Measurements from ENCODE around the gene GSN. TPM values are rescaled to one million over a fixed set of nuclear protein-coding genes. Genes with fewer than 3 reads are reported as not detected.

The GSN gene
- total and polyA plus RNA-seq, 2 of the 13 experiments (the other 11 are each of a cell fraction or from before 2014, with no cell fraction given) = 294 to 307 TPM

DNA sequence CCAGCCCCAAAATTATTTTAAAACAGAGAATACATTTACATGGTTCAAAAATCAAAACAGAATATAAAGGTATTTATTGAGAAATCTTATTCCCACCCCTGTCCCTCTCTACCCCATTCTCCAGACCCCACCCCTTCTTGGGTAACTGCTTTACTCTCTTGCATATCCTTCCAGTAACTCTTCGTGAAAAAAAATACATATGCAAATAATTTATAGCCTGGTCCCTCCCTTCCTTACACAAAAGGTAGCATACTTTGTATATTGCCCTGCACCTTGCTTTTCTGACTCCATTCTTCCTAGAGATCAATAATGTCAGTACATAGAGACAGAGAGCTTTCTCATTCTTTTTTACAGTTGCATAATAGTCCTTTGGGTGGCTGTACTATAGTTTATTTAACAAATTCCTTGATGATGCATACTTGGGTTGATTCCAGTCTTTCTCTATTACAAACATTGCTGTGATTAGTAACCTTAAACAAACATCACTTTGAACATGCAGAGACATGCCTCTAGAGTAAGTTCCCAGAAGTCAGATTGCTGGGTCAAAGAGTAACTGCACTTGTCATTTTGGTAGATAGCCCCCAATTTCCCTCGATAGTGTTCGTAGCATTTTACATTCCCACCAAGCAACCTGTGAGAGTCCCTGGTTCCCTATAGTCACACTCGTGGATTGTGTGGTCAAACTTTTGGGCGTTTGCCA lies 54.2 kb downstream of the GSN start (continued):
- TF ChIP-seq MAFF (IDR thresholded peaks at IDR 0.05; ENCODE audit: low read depth, low read length) (0 out of 2 replicates have a peak, but pooled peaks have one; percentile 18), ZNF558 (CRISPR knock-in tag; IDR thresholded peaks at IDR 0.05; ENCODE audit: borderline replicate concordance) (no peak), ZNF580 (CRISPR knock-in tag; IDR thresholded peaks at IDR 0.05; ENCODE audit: borderline replicate concordance, low read depth) (0 out of 2 replicates have a peak, but pooled peaks have one; percentile 18), NKX3-1 (CRISPR knock-in tag; IDR thresholded peaks at IDR 0.05) (no peak), TOE1 (CRISPR knock-in tag; IDR thresholded peaks at IDR 0.05) (peak; percentile 81; the same call in 1 of the 2 replicates), MBD4 (IDR thresholded peaks at IDR 0.05; ENCODE audit: borderline replicate concordance, low read length) (0 out of 2 replicates have a peak, but pooled peaks have one; percentile 70), CSRNP1 (CRISPR knock-in tag; IDR thresholded peaks at IDR 0.05) (peak; percentile 27; the same call in 1 of the 2 replicates), ZNF772 (CRISPR knock-in tag; IDR thresholded peaks at IDR 0.05) (no peak; the same call in 1 of the 2 replicates), ZNF496 (CRISPR knock-in tag; IDR thresholded peaks at IDR 0.05; ENCODE audit: insufficient replicate concordance) (no peak), SMAD3 (CRISPR knock-in tag; IDR thresholded peaks at IDR 0.05) (peak; percentile 93), KDM1A (CRISPR knock-in tag; IDR thresholded peaks at IDR 0.05) (peak; percentile 84; the same call in 1 of the 2 replicates), ZNF337 (CRISPR knock-in tag; IDR thresholded peaks at IDR 0.05; ENCODE audit: borderline replicate concordance, low read depth) (peak; percentile 55; the same call in 1 of the 2 replicates), MEF2D (CRISPR knock-in tag; IDR thresholded peaks at IDR 0.05) (peak; percentile 61; the same call in 1 of the 2 replicates), FOXP1 (IDR thresholded peaks at IDR 0.05) (peak; percentile 55; the same call in 1 of the 2 replicates), FOXP1 (CRISPR knock-in tag; IDR thresholded peaks at IDR 0.05) (peak; percentile 85), NCOA5 (CRISPR knock-in tag; IDR thresholded peaks at IDR 0.05) (no peak), POLR2AphosphoS2 (IDR thresholded peaks at IDR 0.05; ENCODE audit: low read depth, low read length) (no peak), GABPB1 (CRISPR knock-in tag; IDR thresholded peaks at IDR 0.05) (no peak), SP2 (CRISPR knock-in tag; IDR thresholded peaks at IDR 0.05) (no peak)
- TF ChIP-seq, protein P1, sequence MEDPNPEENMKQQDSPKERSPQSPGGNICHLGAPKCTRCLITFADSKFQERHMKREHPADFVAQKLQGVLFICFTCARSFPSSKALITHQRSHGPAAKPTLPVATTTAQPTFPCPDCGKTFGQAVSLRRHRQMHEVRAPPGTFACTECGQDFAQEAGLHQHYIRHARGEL (CRISPR knock-in tag; IDR thresholded peaks at IDR 0.05) = no peak
- TF ChIP-seq, protein P2, sequence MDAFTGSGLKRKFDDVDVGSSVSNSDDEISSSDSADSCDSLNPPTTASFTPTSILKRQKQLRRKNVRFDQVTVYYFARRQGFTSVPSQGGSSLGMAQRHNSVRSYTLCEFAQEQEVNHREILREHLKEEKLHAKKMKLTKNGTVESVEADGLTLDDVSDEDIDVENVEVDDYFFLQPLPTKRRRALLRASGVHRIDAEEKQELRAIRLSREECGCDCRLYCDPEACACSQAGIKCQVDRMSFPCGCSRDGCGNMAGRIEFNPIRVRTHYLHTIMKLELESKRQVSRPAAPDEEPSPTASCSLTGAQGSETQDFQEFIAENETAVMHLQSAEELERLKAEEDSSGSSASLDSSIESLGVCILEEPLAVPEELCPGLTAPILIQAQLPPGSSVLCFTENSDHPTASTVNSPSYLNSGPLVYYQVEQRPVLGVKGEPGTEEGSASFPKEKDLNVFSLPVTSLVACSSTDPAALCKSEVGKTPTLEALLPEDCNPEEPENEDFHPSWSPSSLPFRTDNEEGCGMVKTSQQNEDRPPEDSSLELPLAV (CRISPR knock-in tag; conservative IDR thresholded peaks at IDR 0.05; ENCODE audit: low read depth) = no peak

Data from HepG2 (cell line).